Natural killer cell treated with Interleukin-12 subunit alpha and Interleukin-12 subunit beta and Interleukin-15 and Interleukin-18, amount 100 ng/mL, for 72 hours (primary cell): ENCODE data around the gene IQCH. TPM values are rescaled to one million over a fixed set of nuclear protein-coding genes. Genes with fewer than 3 reads are reported as not detected.
"Not testable (repeated sequence)": the region's sequence is repeated elsewhere in the genome, so short reads cannot be mapped to it uniquely, and the experiment has no call there.

Experiments used
- ATAC-seq, 2 donors: fragments of 150-1000 bp; cut with Tn5 transposase in 1 of 2; sonication (Bioruptor Pico), chemical (Tn5 transposase) in 1 of 2; 2 replicates each; pipeline ENCODE4 v1.10.0; 2021
- DNase-seq: peaks from one replicate; pipeline ENCODE4 v3.0.0; 2022; ENCODE audit warnings: low spot score
- H3K27ac Mint-ChIP-seq, 2 donors: 1 replicate in 1 of 2; 2 replicates in 1 of 2; pipeline ENCODE4 v1.8.0; 2022; ENCODE audit warnings: mixed read lengths in 2 of 2, mild to moderate bottlenecking in 1 of 2, moderate library complexity in 1 of 2
- H3K27me3 Mint-ChIP-seq, 2 donors: 1 replicate in 1 of 2; 2 replicates in 1 of 2; pipeline ENCODE4 v1.8.0; 2022; ENCODE audit warnings: mixed read lengths in 2 of 2
- H3K36me3 Mint-ChIP-seq: one replicate; pipeline ENCODE4 v1.8.0; 2022; ENCODE audit warnings: mixed read lengths
- H3K4me1 Mint-ChIP-seq, 2 donors: 1 replicate in 1 of 2; 2 replicates in 1 of 2; pipeline ENCODE4 v1.8.0; 2022; ENCODE audit warnings: low read depth in 2 of 2, mixed read lengths in 2 of 2, mild to moderate bottlenecking in 1 of 2
- H3K4me3 Mint-ChIP-seq: one replicate; pipeline ENCODE4 v1.8.0; 2022; ENCODE audit warnings: mixed read lengths
- H3K9me3 Mint-ChIP-seq: 2 replicates; pipeline ENCODE4 v1.8.0; 2022; ENCODE audit warnings: mixed read lengths
- total RNA-seq, 2 donors: library from RNA; stranded (reverse); gene quantifications; one replicate each; pipeline ENCODE4 v1.2.3, GENCODE V29; 2022

IQCH gene
- total RNA-seq, 2 donors from 2014 or later: 0.10 to 2.7 TPM

- H3K9me3 Mint-ChIP-seq, H3K4me3 Mint-ChIP-seq, H3K36me3 Mint-ChIP-seq, H3K4me1 Mint-ChIP-seq, H3K27me3 Mint-ChIP-seq, H3K27ac Mint-ChIP-seq, DNase-seq, ATAC-seq: not testable (repeated sequence)
Measured at GRCh38 chr15:67363712-67364111, 109.1 kb downstream of the IQCH start.

DNA sequence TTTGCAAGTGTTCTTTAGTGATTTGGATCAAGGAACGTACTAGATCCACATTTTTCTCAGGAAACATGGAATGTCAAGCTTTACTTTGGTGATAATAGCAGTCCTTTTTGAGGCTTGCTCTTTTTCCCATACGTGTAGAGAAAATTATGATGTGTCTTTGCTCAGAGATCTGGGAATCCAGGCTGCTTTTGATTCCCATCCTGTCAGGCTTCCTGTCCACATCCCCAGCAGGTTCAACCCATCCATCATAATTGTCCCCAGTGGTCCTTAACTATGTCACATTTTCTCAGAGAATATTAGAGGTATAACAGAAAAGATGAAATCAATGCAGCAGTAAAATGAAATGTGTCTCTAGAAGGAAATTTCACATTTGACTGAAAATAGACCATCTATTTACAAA, 111.4 kb downstream of the IQCH start:
- Mint-ChIP-seq H3K4me1 (no peaks in the 10 kb centered on the region), H3K27ac (no peak overlapping the region), H3K27me3 (peaks cover 3 to 14% of the 10 kb centered on the region in 2 donors), H3K4me3 (no peak overlapping the region), H3K36me3 (no peaks in the 10 kb centered on the region), H3K9me3 (no peaks in the 10 kb centered on the region)
- ATAC-seq: no peak
- DNase-seq: no peak

GRCh38 chr15:67366904-67367303, 112.3 kb downstream of the IQCH start:
- H3K27me3 Mint-ChIP-seq: peaks cover 3 to 14% of the 10 kb centered on the region in 2 donors
- no peaks in the 10 kb centered on the region for H3K4me1 Mint-ChIP-seq
- DNase-seq (no peak), ATAC-seq (no peak)
- H3K9me3 Mint-ChIP-seq: no peaks in the 10 kb centered on the region
- H3K4me3 Mint-ChIP-seq: no peak overlapping the region
- H3K27ac Mint-ChIP-seq: no peak overlapping the region
- H3K36me3 Mint-ChIP-seq: no peaks in the 10 kb centered on the region

- Mint-ChIP-seq H3K27ac (no peak overlapping the region), H3K27me3 (peaks cover 7 to 14% of the 10 kb centered on the region in 2 donors), H3K36me3 (no peaks in the 10 kb centered on the region), H3K4me3 (no peak overlapping the region), H3K4me1 (no peaks in the 10 kb centered on the region), H3K9me3 (no peaks in the 10 kb centered on the region)
- DNase-seq: no peak
- ATAC-seq: no peak
Measured at GRCh38 chr15:67369359-67369998, 114.9 kb downstream of the IQCH start.

- Mint-ChIP-seq H3K4me3 (no peak overlapping the region), H3K36me3 (no peaks in the 10 kb centered on the region), H3K9me3 (no peaks in the 10 kb centered on the region), H3K4me1 (no peaks in the 10 kb centered on the region), H3K27ac (no peak overlapping the region), H3K27me3 (peaks cover 7 to 14% of the 10 kb centered on the region in 2 donors)
- ATAC-seq (no peak), DNase-seq (no peak)
Measured at GRCh38 chr15:67370206-67370954, 115.8 kb downstream of the IQCH start.

- Mint-ChIP-seq H3K4me1 (no peaks in the 10 kb centered on the region), H3K27ac (no peak overlapping the region), H3K36me3 (no peaks in the 10 kb centered on the region), H3K9me3 (no peaks in the 10 kb centered on the region), H3K27me3 (peaks cover 8% of the 10 kb centered on the region in 2 donors), H3K4me3 (no peak overlapping the region)
- no peak for DNase-seq
- ATAC-seq: no peak
Measured at GRCh38 chr15:67372543-67372942, 118.0 kb downstream of the IQCH start.

DNA sequence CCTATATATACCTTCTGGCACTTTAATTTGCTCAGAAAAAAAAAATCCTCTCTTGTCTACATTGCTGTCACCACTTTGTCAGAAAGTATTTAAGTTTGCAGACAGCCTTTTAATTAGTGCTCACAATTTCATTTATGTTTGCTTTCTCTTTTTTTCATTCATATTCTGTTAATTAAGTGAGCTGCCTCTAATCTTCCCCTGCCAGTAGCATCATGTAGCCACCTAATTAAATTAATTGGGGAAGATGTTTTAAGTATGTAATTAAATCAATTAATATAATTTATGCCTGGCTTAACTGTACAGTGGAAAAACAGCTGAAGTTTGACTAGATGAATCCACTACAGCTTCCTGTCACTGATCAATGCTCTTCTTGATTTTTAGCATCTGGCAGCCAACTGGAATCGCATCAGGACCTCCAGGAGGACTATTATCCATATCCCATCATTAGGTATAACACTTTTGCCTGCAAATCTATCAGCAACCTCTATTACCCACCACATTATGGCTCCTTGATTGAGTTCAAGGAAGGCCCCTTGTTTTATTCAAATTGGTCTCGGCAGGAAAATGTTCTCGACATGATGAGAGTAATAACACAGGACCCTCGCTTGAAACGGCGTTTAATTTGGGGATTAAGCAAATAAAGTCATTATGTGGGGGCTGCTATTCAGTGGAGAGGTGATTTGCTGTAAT, 118.5 kb downstream of the IQCH start:
- Mint-ChIP-seq H3K27ac (no peak overlapping the region), H3K36me3 (no peaks in the 10 kb centered on the region), H3K4me1 (no peaks in the 10 kb centered on the region), H3K4me3 (no peak overlapping the region), H3K9me3 (no peaks in the 10 kb centered on the region), H3K27me3 (peaks cover 13% of the 10 kb centered on the region in 2 donors)
- DNase-seq (no peak), ATAC-seq (no peak)

GRCh38 chr15:67373971-67374370, 119.4 kb downstream of the IQCH start:
- no peaks in the 10 kb centered on the region for H3K36me3 Mint-ChIP-seq
- no peak for ATAC-seq
- H3K27ac Mint-ChIP-seq: no peak overlapping the region
- no peaks in the 10 kb centered on the region for H3K4me1 Mint-ChIP-seq
- DNase-seq: no peak
- peaks cover 12 to 13% of the 10 kb centered on the region in 2 donors for H3K27me3 Mint-ChIP-seq
- no peak overlapping the region for H3K4me3 Mint-ChIP-seq
- no peaks in the 10 kb centered on the region for H3K9me3 Mint-ChIP-seq

- Mint-ChIP-seq H3K4me1 (no peaks in the 10 kb centered on the region), H3K4me3 (no peak overlapping the region), H3K27me3 (peaks cover 9 to 13% of the 10 kb centered on the region in 2 donors), H3K27ac (no peak overlapping the region), H3K9me3 (no peaks in the 10 kb centered on the region), H3K36me3 (no peaks in the 10 kb centered on the region)
- ATAC-seq: no peak
- DNase-seq: no peak
Measured at GRCh38 chr15:67379530-67379929, 124.9 kb downstream of the IQCH start.

DNA sequence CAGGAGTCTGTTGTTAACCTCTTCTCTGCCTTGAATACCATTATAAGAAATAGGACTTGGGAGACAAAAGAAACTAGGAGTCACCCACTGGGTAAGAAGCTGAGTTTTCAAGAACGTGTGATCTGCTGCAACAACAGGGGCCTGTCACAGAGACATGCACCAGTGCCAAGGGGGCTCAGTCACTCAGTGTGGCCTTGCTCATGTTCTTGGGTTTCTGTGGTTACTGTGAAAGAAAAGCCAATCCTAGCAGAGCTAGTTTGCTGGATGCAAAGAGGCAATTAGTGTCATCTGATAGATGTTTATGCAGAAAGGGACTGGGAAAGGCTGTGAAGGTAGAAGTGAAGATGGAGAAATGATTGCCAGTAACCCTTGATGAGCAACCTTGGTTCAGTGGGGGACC, 126.3 kb downstream of the IQCH start:
- no peak for DNase-seq
- no peaks in the 10 kb centered on the region for H3K9me3 Mint-ChIP-seq
- no peak overlapping the region for H3K27ac Mint-ChIP-seq
- H3K27me3 Mint-ChIP-seq: peaks cover 12 to 21% of the 10 kb centered on the region in 2 donors
- H3K4me3 Mint-ChIP-seq: no peak overlapping the region
- H3K36me3 Mint-ChIP-seq: no peaks in the 10 kb centered on the region
- H3K4me1 Mint-ChIP-seq: no peaks in the 10 kb centered on the region
- ATAC-seq: no peak

DNA sequence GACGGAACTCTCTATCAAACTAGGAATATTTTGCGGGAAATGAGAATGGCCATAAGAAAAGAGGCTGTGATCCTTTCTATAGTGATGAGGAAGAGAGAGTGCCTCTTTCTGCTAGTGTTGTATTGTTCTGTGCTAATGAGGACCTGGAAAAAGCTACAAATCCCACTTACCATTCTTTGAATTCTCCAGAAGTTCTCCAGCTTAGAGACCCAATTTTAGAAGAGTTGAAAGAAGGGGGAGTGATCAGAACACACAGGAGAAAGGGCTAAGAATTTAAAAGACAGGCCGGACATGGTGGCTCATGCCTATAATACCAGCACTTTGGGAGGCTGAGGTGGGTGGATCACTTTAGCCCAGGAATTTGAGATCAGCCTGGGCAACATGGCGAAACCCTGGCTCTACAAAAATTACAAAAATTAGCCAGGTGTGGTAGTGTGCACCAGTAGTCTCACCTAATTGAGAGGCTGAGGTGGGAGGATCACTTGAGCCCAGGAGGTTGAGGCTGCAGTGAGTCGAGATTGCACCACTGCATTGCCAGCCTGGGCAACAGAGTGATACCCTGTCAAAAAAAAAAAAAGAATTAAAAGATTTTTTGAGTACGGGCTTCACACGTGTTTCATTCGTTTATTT, 126.9 kb downstream of the IQCH start:
- H3K4me1 Mint-ChIP-seq: no peaks in the 10 kb centered on the region
- H3K27me3 Mint-ChIP-seq: peaks cover 14 to 21% of the 10 kb centered on the region in 2 donors
- no peak for ATAC-seq
- H3K36me3 Mint-ChIP-seq: no peaks in the 10 kb centered on the region
- no peak for DNase-seq
- H3K4me3 Mint-ChIP-seq: no peak overlapping the region
- no peaks in the 10 kb centered on the region for H3K9me3 Mint-ChIP-seq
- no peak overlapping the region for H3K27ac Mint-ChIP-seq

GRCh38 chr15:67382723-67383122, 128.1 kb downstream of the IQCH start:
- Mint-ChIP-seq H3K27me3 (peaks cover 19 to 25% of the 10 kb centered on the region in 2 donors), H3K4me3 (no peak overlapping the region), H3K9me3 (no peaks in the 10 kb centered on the region), H3K27ac (no peak overlapping the region), H3K4me1 (no peaks in the 10 kb centered on the region), H3K36me3 (no peaks in the 10 kb centered on the region)
- ATAC-seq (no peak), DNase-seq (no peak)

GRCh38 chr15:67383899-67384298, 129.3 kb downstream of the IQCH start:
- ATAC-seq: no peak
- Mint-ChIP-seq H3K4me1 (no peaks in the 10 kb centered on the region), H3K27ac (no peak overlapping the region), H3K4me3 (no peak overlapping the region), H3K36me3 (no peaks in the 10 kb centered on the region), H3K27me3 (peaks cover 17 to 22% of the 10 kb centered on the region in 2 donors), H3K9me3 (no peaks in the 10 kb centered on the region)
- no peak for DNase-seq

- H3K4me3 Mint-ChIP-seq: no peak overlapping the region
- DNase-seq (no peak), ATAC-seq (no peak)
- no peak overlapping the region for H3K27ac Mint-ChIP-seq
- H3K36me3 Mint-ChIP-seq: no peaks in the 10 kb centered on the region
- peaks cover 17 to 22% of the 10 kb centered on the region in 2 donors for H3K27me3 Mint-ChIP-seq
- H3K9me3 Mint-ChIP-seq: no peaks in the 10 kb centered on the region
- H3K4me1 Mint-ChIP-seq: no peaks in the 10 kb centered on the region
Measured at GRCh38 chr15:67384761-67385160, 130.2 kb downstream of the IQCH start.
